HG02973 (cell line): ENCODE data around the gene PIGZ.

Experiments used
- ATAC-seq: cut with Tn5 transposase; IDR thresholded peaks from one replicate; pipeline ENCODE4 v1.9.1; 2021; ENCODE audit warnings: moderate library complexity; ENCODE audit not compliant: unreplicated experiment

PIGZ gene

GRCh38 chr3:197002701-197003454 lies 34.2 kb upstream of the PIGZ start:
- ATAC-seq: peak; percentile 61

DNA sequence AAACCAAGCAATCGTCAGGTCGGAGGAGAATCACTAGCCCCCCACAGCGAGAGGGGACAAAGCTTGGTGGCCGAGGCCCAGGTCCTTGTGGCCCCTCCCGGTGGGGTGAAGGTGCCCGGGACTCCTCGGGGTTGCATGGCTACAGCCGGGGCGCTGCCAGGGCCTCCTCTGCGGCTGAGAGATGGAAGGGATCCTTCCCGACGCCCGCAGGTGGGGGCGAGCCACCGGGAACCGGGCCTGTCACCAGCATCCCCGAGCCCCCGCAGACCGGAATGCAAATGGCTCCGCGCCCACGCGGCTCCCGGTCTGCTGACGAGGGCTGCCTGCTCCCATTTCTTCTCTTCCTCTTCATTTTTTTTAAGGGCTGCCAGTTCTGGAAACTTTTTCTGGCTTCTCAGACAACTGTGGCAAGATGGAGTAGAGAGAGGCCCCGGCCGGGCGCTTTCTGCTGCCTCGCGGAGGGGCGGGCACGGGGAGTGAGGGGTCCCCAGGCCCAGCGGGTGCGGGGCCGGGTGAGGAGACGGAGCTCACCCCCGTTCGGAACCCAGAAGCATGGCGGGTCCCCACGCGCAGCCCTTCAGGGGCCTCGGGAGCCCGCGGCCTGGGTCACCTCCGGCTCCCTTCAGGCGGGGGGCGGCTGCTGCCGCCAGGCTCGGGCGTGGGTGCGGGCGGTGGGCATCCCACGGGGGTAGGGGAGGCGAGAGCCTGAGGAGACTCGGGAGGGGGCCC lies 33.5 kb upstream of the PIGZ start:
- ATAC-seq: no peak

- no peak for ATAC-seq
Observed at GRCh38 chr3:197001106-197001971, 32.7 kb upstream of the PIGZ start.

GRCh38 chr3:197000211-197000610 lies 31.6 kb upstream of the PIGZ start:
- ATAC-seq: no peak

DNA sequence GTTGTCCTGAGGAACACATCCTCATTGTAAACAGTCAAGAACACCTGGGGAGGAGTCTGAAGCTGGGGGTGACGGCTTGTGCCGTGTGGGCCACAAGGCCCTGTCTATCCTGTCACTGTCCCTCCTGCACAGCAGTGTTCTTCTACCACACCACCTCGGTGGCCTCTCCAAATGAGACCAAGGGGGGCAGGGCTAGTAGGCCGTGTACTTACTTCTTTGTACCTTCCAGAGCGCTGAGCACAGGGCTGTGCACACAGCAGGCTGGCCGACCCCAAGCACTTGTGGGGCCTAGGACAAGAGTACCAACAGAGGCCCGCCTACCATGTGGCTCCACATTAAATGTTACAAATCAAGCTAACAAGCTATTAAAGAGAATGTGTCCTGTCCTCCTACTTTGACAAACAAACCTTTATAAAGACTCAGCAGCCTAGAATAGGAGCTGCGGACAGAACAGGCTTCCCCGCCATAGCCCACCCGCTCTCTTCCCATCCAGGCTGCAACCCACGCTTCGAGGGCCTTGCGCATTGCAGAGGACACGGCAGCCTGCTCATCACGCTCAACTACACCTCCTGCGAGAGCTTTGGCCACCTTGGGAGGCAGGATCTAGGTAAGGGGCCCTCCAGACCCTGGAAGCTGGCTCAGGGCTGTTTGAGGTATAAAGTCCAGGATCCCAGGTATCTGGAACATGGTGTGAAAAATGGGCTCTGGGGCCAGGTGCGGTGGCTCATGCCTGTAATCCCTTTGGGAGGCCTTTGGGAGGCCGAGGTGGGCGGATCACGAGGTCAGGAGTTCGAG lies 30.5 kb upstream of the PIGZ start:
- ATAC-seq: no peak

GRCh38 chr3:196997311-196997710 lies 28.7 kb upstream of the PIGZ start:
- no peak for ATAC-seq

- ATAC-seq: no peak
Observed at GRCh38 chr3:196996454-196997265, 28.0 kb upstream of the PIGZ start.

GRCh38 chr3:196995646-196996355 lies 27.2 kb upstream of the PIGZ start:
- no peak for ATAC-seq

- no peak for ATAC-seq
Observed at GRCh38 chr3:196995027-196995426, 26.4 kb upstream of the PIGZ start.

- no peak for ATAC-seq
Observed at GRCh38 chr3:196994056-196994455, 25.4 kb upstream of the PIGZ start.

- no peak for ATAC-seq
Observed at GRCh38 chr3:196992461-196993065, 23.9 kb upstream of the PIGZ start.

DNA sequence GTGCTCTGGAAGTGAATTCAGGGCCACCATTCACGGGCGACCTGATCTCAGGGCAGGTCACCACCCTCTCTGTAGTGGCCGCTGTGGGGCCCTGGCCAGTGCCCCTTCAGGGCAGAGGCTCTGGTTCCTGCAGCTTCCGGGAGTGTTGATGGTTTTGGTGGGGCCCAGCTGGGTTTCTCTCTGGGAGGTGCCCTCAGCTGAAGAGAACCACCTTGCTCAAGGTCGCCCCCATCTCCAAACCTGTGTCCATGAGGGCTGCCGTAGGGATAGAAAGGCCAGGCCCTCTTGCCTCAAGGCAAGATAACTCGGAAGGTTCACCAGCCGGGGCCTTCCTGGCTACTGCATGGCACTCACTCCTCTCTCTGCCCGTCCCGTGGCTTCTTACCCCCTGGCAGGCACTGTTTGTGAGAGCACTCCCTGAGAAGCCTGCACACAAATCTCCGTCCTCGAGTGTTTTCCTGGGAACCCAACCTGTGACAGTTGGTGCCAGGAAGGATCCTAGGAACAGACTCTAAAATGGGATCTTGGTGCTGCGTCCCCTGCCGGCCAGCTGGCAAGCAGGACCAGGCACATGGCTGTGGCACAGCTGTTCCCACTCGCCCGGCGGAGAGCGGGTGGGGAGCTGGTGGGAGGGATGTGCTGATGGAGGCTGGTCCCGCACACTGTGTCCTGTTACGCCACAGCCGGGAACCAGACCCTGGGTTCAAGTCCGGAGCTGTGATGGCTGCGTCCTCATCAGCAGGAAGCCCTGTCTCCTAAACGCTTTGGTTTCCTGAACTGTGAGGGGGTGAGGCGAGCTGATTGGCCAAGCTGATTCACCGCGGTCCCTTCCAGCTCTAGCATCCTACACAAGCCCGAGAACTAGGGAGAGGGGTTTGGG lies 23.2 kb upstream of the PIGZ start:
- no peak for ATAC-seq

GRCh38 chr3:196990601-196991007 lies 22.0 kb upstream of the PIGZ start:
- no peak for ATAC-seq

- ATAC-seq: no peak
Observed at GRCh38 chr3:196989721-196990262, 21.2 kb upstream of the PIGZ start.

GRCh38 chr3:196988241-196989029 lies 19.8 kb upstream of the PIGZ start:
- no peak for ATAC-seq

DNA sequence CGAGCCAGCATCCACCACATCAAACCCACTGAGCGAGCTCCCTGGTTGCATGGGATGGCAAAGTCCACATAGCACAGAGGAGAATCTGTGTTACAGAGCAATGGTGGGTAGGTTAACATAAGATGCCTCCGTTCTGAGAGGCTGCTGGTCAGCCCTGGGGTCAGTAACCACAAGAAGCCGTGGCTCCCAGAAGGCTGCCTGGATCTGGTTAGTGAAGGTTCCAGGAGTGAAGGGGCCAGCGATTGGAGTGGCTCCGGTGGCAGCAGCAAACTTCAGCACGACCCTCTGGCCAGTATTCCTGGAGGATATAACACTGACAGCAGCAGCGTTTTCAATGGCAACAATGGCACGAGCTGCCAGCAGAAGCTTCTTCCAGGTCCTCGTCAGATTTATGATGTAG lies 18.4 kb upstream of the PIGZ start:
- ATAC-seq: no peak
